Neural cell (in vitro differentiated cells): ENCODE measurements around the gene JMJD4.

Experiments
- EP300 ChIP-seq: fragments of 450-650 bp; conservative IDR thresholded peaks from 2 replicates; pipeline ENCODE4 v1.6.1; 2014; ENCODE audit warnings: antibody characterized with exemption, mild to moderate bottlenecking, moderate library complexity; ENCODE audit not compliant: poor library complexity, severe bottlenecking
- EZH2 ChIP-seq: fragments of 200-600, 300-800 bp; shearing (Covaris generic), sonication (generic); IDR thresholded peaks from 2 replicates; pipeline ENCODE4 v1.6.1; 2014; ENCODE audit warnings: antibody characterized with exemption, low read length, borderline replicate concordance, mild to moderate bottlenecking; ENCODE audit not compliant: insufficient read depth, poor library complexity, severe bottlenecking
- POLR2AphosphoS5 ChIP-seq: IDR thresholded peaks from 2 replicates; pipeline ENCODE4 v1.6.1; 2012
- RAD21 ChIP-seq: fragments of 450-650 bp; conservative IDR thresholded peaks from 2 replicates; pipeline ENCODE4 v1.6.1; 2014; ENCODE audit warnings: antibody characterized with exemption, mild to moderate bottlenecking, moderate library complexity
- TAF1 ChIP-seq: IDR thresholded peaks from 2 replicates; pipeline ENCODE4 v1.6.1; 2012; ENCODE audit warnings: low read depth
- TF ChIP-seq, protein P1 (sequence below): fragments of 450-650 bp; IDR thresholded peaks from 2 replicates; pipeline ENCODE4 v1.5.1; 2014; ENCODE audit warnings: antibody characterized with exemption, mild to moderate bottlenecking, moderate library complexity; ENCODE audit not compliant: poor library complexity, severe bottlenecking
- TF ChIP-seq, protein P2 (sequence below): IDR thresholded peaks from 2 replicates; pipeline ENCODE4 v1.6.1; 2012; ENCODE audit warnings: borderline replicate concordance

GRCh38 chr1:227776331-227776771, 41.2 kb upstream of the JMJD4 start:
- TF ChIP-seq, protein P1, sequence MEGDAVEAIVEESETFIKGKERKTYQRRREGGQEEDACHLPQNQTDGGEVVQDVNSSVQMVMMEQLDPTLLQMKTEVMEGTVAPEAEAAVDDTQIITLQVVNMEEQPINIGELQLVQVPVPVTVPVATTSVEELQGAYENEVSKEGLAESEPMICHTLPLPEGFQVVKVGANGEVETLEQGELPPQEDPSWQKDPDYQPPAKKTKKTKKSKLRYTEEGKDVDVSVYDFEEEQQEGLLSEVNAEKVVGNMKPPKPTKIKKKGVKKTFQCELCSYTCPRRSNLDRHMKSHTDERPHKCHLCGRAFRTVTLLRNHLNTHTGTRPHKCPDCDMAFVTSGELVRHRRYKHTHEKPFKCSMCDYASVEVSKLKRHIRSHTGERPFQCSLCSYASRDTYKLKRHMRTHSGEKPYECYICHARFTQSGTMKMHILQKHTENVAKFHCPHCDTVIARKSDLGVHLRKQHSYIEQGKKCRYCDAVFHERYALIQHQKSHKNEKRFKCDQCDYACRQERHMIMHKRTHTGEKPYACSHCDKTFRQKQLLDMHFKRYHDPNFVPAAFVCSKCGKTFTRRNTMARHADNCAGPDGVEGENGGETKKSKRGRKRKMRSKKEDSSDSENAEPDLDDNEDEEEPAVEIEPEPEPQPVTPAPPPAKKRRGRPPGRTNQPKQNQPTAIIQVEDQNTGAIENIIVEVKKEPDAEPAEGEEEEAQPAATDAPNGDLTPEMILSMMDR, result no peak
- no peak for TF ChIP-seq EP300
- TF ChIP-seq, protein P2, sequence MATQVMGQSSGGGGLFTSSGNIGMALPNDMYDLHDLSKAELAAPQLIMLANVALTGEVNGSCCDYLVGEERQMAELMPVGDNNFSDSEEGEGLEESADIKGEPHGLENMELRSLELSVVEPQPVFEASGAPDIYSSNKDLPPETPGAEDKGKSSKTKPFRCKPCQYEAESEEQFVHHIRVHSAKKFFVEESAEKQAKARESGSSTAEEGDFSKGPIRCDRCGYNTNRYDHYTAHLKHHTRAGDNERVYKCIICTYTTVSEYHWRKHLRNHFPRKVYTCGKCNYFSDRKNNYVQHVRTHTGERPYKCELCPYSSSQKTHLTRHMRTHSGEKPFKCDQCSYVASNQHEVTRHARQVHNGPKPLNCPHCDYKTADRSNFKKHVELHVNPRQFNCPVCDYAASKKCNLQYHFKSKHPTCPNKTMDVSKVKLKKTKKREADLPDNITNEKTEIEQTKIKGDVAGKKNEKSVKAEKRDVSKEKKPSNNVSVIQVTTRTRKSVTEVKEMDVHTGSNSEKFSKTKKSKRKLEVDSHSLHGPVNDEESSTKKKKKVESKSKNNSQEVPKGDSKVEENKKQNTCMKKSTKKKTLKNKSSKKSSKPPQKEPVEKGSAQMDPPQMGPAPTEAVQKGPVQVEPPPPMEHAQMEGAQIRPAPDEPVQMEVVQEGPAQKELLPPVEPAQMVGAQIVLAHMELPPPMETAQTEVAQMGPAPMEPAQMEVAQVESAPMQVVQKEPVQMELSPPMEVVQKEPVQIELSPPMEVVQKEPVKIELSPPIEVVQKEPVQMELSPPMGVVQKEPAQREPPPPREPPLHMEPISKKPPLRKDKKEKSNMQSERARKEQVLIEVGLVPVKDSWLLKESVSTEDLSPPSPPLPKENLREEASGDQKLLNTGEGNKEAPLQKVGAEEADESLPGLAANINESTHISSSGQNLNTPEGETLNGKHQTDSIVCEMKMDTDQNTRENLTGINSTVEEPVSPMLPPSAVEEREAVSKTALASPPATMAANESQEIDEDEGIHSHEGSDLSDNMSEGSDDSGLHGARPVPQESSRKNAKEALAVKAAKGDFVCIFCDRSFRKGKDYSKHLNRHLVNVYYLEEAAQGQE, result no peak
- no peak for TF ChIP-seq RAD21
- TF ChIP-seq TAF1, result no peak
- no peak for TF ChIP-seq EZH2
- no peak for TF ChIP-seq POLR2AphosphoS5
